ENCODE data around the gene ANKRD12.

The ANKRD12 gene

GRCh38 chr18:9174302-9174701 lies 37.7 kb downstream of the ANKRD12 start:
- TF ChIP-seq ZXDB (tag by site-specific recombination; IDR thresholded peaks at IDR 0.05) = no peak
- peak; percentile 11; the same call in 1 of the 2 replicates for TF ChIP-seq ZNF133 (tag by site-specific recombination; IDR thresholded peaks at IDR 0.05)
- TF ChIP-seq ZNF362 (tag by site-specific recombination; IDR thresholded peaks at IDR 0.05) = no peak
- Histone ChIP-seq H3K36me3 (ENCODE audit: control insufficient read depth in 2 of 2, insufficient read depth in 1 of 2, low read length in 2 of 2) (no peaks in the 10 kb centered on the region), H3K4me3 (ENCODE audit: low read depth, low read length) (no peak overlapping the region), H3K4me1 (ENCODE audit: control insufficient read depth, insufficient read depth, low read length) (no peaks in the 10 kb centered on the region), H3K9me3 (ENCODE audit: control insufficient read depth, insufficient read depth, low read depth, low read length) (no peaks in the 10 kb centered on the region), H3K27ac (ENCODE audit: extremely low read depth, low read depth, low read length) (no peak overlapping the region)
- ChIA-PET POLR2A (no interaction called here), CTCF (no interaction called here)

GRCh38 chr18:9175115-9175514 lies 38.5 kb downstream of the ANKRD12 start:
- Histone ChIP-seq H3K9me3 (ENCODE audit: control insufficient read depth, insufficient read depth, low read depth, low read length) (no peaks in the 10 kb centered on the region), H3K4me3 (ENCODE audit: low read depth, low read length) (no peak overlapping the region), H3K27ac (ENCODE audit: extremely low read depth, low read depth, low read length) (no peak overlapping the region), H3K4me1 (ENCODE audit: control insufficient read depth, insufficient read depth, low read length) (no peaks in the 10 kb centered on the region), H3K36me3 (ENCODE audit: control insufficient read depth in 2 of 2, insufficient read depth in 1 of 2, low read length in 2 of 2) (no peaks in the 10 kb centered on the region)
- POLR2A ChIA-PET = no interaction called here
- TF ChIP-seq PRDM6 (tag by site-specific recombination; IDR thresholded peaks at IDR 0.05) = no peak
- TF ChIP-seq ZNF37A (tag by site-specific recombination; IDR thresholded peaks at IDR 0.05) = no peak
- TF ChIP-seq ZNF830 (tag by site-specific recombination; IDR thresholded peaks at IDR 0.05; ENCODE audit: low read depth) = no peak
- no peak for TF ChIP-seq IKZF3 (tag by site-specific recombination; IDR thresholded peaks at IDR 0.05)
- no peak for TF ChIP-seq ZNF112 (tag by site-specific recombination; IDR thresholded peaks at IDR 0.05)
- no peak for TF ChIP-seq ZNF768 (tag by site-specific recombination; IDR thresholded peaks at IDR 0.05)
- no peak for TF ChIP-seq ZNF670 (tag by site-specific recombination; IDR thresholded peaks at IDR 0.05; ENCODE audit: low read depth)
- TF ChIP-seq ZNF132 (tag by site-specific recombination; IDR thresholded peaks at IDR 0.05; ENCODE audit: borderline replicate concordance) = no peak
- no peak for TF ChIP-seq ZNF433 (tag by site-specific recombination; IDR thresholded peaks at IDR 0.05; ENCODE audit: low read depth)
- TF ChIP-seq ZNF24 (tag by site-specific recombination; IDR thresholded peaks at IDR 0.05) = no peak
- TF ChIP-seq ZNF211 (tag by site-specific recombination; IDR thresholded peaks at IDR 0.05; ENCODE audit: low read depth) = no peak
- TF ChIP-seq ZNF311 (tag by site-specific recombination; IDR thresholded peaks at IDR 0.05; ENCODE audit: borderline replicate concordance) = no peak
- TF ChIP-seq ZNF645 (tag by site-specific recombination; IDR thresholded peaks at IDR 0.05) = no peak
- TF ChIP-seq ZNF362 (tag by site-specific recombination; IDR thresholded peaks at IDR 0.05) = no peak
- TF ChIP-seq OVOL3 (tag by site-specific recombination; IDR thresholded peaks at IDR 0.05) = no peak
- TF ChIP-seq ZSCAN18 (tag by site-specific recombination; IDR thresholded peaks at IDR 0.05) = no peak
- CTCF ChIA-PET = no interaction called here

All from HEK293 (cell line).